Activated CD4-positive, alpha-beta T cell treated with anti-CD3 and anti-CD28 coated beads for 4 hours (primary cell): ENCODE data around the gene SHF.

Experiments
- DNase-seq, 2 donors: peaks; one replicate each; pipeline ENCODE4 v3.0.0-alpha.2; 2020

SHF gene

GRCh38 chr15:45198337-45199135 is 10.8 kb upstream of the SHF start:
- DNase-seq = peak; percentile 90 to 92

DNA sequence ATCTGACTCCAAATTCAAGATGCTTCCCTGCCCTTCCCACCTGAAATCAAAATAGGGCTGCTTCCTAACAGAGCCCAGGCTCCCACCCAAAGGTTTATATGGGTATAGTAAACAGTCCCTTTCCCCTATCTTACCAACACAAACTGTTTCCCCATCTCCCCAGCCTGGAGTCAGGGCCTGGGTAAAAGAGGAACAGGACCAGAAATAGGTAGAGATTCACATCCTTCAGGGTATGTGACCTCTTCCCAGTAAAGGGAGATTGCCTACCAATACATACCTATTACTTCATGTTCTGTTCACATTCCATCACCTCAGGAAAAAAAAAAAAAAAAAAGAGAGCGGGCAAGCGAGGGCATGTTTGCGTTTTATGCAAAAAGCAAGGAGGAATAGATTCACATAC is 9.7 kb upstream of the SHF start:
- DNase-seq = no peak

DNA sequence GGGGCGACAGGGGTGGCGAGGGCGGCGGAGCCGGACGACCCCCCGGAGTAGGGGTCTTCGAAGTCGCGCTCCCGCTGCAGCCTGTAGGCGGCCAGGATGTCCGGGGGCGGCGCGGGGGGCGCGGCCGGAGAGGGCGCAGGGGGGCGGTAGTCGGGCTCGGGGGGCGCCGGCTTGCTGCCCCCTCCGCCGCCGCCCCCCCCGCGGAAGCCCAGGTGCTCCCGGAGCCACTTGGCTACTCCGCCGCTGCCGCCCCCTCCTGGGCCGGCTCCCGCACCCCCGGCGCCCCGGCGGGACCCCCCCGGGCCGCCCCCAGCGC is 230 bp downstream of the SHF start:
- DNase-seq = no peak

GRCh38 chr15:45186771-45187577 is 792 bp downstream of the SHF start:
- DNase-seq = peak in 1 of 2 donors; percentile 19

DNA sequence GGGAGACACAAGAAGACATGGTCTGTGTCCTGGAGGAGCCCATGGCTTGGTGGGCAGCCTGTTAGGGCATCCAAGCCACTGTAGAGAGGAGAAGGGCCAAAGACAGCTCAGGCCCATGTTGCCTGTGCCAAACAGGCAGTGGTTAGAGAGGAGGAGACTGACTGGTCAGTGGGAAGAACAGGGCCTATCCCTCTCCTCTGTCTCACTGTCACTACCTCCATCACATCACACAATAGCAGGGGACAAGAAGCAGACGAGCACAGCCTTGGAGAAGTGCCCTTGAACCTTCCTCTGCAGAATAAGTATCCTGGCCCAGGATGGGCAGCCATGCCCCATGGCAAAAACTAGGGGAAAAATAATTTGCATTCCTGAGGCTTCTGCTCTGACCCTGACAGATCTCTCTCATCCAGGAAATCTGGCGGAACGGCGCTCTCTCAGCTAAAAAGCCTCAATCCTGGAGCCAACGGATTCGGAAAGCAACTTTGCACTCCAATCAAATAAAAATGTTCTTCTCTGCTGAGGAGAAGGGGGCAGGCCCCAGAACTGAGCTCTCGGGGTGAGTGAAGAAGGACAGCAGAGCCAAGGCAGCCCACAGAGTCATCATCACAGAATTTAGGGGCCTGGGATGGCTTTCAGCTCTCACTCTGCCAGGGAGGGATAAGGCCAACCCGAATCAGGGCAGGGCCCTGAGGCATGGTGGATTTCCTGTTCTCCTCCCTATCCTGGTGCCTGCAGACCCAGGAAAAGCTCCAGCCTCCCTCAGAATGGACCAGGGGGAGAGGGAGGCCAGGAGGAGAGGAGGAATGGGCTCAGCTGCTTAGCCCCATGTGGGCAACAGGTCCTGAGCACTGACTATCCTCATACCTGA is 1.6 kb downstream of the SHF start:
- no peak for DNase-seq

GRCh38 chr15:45185069-45185779 is 2.5 kb downstream of the SHF start:
- DNase-seq = no peak

DNA sequence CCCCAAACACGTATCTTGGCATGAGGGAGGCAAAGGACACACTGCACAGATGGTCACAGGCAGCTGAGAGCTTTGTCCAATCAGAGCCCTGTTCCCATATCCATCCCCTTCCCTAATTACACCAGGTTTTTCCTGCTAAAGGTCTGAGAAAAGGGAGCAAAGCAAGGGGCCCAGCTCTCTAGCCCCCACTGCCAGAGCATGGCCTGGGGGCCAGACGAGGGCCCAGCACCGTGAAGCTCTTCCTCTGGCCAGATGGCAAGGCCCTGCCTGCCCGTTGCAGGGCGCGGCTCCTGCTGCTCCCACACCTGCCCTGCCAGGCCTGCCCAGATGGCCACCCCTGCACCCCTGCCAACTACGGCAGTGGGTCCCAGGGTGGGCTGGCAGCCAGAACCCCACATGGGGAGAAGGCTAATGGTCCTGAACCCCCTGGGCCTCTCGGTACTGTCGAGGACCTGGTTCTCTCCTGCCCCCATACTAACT is 3.2 kb downstream of the SHF start:
- no peak for DNase-seq

- no peak for DNase-seq
These were observed 4.3 kb downstream of the SHF start for GRCh38 chr15:45183511-45183910.

DNA sequence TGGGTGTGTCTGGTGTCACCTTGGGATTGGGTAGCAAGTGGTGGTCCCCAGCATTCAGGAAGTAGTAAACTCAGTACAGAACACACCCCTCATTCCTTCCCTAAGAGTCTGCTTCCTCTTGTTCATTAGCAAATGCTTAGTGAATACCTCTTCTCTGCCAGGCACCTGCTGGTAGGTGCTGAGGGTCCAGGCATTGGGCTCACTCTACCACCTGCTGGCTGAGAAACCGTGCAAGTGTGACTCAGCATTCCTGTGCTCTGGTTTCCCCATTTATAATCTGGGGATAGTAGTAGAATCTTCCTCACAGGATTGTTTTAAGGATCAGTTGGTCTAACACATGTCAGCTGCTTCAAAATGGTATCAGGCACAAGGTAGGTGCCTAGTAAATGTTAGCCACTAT is 4.8 kb downstream of the SHF start:
- no peak for DNase-seq

- DNase-seq = no peak
These were observed 6.1 kb downstream of the SHF start for GRCh38 chr15:45181491-45182285.

DNA sequence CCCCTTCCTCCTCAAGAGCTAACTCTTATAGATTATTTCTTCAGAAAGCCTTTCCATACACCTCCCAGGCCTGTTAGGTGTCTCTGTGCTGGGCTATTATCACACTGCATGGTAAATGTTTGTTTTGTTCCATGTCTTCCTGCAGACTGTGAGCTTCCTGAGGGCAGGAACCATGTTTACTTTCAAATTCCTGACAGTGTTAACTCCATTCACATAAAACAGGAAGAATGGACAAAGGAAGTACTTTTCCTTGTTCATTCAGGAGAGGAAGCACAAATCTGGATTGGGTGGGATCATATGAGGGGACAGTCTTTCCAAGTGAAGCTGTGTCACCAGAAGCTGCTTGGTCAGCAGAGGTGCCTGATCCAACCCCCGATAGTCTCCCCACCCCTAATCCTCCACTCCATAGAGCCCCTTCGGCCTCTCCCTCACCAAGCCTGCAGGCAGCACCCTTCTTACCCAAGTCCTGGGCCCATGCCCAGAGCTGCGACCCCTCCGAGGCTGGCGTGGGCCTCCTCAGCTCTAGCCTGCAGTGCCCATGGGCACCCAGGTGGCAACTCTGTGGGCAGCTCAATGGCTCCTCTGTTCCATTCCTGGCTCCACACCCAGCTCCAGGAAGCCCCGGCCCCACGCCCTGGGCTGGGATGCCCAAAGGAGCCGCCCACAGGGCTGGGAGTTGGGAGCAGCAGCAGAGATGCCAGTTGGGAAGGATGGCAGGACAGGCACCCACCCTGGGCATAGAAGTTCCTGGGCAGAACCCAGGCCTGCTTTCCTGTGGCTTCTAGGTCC is 6.9 kb downstream of the SHF start:
- no peak for DNase-seq

GRCh38 chr15:45180201-45180600 is 7.6 kb downstream of the SHF start:
- DNase-seq = no peak

DNA sequence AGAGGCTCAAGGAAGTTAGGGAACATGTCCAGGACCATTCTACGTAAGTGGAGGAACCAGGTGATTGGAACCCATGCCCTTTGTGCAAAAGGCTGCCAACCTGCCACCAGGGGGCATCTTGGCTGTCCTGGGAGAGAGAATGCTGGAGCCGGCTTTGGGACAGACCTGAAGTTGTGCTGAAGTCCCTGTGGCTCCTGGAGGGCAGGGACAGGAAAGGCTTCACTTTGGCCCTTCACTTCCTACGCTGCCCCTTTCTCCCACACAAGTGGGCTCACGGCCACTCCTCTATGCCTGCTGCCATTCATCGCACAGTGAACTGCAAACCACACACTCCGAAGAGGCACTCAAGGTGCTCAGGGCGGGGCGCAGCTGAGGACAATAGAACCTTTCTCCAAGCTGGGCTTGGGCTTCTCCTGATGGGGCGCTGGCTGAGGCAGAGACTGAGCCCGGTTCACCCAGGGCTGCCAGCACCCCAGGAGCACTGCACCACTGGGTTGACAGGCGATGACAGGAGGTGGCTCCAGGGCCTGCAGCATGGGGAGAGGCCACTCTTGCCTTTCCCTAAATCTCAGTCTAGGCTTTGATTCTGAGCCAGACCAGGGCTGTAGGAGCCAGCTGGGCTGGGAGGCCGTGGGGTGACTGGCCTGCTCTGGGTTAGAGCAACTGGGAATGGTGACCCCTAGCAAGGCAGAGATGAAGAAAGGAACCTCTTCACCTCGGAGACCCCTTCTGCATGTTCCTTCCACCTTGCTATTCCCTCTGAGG is 8.4 kb downstream of the SHF start:
- peak; percentile 57 to 62 for DNase-seq

DNA sequence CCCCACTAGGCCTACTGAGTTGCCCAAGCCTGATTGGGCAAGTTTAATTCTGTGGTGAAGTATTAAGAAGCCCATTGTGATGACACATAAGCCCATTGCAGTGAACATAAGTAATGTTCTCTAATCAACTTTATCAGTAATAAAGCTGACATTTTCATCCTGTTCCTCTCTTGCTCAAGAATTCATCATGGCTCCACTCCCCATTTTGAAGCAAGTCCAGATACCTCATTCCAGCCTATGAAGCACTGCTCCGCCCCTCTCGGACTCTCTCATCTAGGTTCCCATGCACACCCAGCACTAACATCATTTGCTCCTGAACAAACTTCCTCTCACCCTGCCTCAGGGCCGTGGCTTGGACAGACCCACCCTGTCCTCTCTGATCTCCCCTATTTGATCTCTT is 10.5 kb downstream of the SHF start:
- DNase-seq = no peak

DNA sequence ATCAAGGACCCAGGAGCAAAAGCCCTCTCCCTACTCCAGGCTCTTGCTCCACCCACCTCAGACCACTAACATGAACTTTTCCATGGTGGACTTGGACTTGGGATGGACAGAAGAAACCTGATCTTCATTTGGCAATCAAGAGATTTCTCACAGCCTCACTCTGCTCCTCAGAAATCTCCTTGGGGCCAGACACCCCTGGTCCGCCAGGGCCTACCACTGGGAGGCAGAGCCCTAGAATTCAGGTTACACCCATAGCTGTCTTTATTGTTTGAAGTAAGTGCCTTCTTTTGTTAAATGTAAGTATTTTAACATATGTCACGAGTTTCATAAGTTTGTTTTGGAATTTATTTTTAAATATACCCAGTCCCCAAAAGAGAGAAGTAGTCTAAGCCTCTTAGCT is 13.2 kb downstream of the SHF start:
- no peak for DNase-seq

DNA sequence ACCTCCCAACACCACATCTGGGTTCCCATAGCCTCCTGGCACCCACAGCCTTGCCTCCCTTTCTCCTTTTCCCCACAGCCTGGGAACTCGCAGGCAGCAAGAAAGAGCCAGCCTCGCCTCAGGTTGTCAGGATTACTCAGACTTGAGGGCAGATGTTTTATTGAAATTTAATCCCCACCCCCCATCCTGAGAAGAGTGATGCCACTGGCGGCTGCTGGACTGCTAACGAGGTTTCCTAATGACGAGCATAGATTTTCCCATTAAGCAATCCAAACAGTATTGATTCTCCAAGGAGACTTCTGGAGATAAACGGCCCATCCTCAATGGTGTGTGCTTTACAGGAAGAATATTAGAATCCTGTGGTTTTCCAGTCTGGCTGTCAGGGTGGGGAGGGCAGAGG is 13.7 kb downstream of the SHF start:
- DNase-seq = no peak

DNA sequence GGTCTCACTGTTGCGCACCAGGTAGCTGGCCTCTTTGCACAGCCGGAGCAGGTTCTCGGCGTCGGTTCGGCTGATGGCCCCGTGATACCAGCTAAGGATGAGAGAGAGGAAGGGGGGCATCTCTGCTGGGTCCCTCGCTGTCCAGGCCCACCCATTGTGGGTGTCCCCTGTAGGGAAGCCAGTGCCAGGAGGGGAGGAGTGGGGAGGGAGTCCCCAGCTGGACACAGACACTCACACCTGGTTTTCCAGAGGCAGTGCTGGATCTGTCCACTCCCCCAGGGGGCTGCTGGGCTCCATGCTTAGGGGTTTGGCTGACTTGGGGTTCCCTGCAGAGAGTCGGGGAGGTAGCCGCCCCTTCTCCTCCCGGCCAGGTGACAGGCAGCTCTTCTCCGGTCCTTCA is 15.9 kb downstream of the SHF start:
- DNase-seq = no peak

DNA sequence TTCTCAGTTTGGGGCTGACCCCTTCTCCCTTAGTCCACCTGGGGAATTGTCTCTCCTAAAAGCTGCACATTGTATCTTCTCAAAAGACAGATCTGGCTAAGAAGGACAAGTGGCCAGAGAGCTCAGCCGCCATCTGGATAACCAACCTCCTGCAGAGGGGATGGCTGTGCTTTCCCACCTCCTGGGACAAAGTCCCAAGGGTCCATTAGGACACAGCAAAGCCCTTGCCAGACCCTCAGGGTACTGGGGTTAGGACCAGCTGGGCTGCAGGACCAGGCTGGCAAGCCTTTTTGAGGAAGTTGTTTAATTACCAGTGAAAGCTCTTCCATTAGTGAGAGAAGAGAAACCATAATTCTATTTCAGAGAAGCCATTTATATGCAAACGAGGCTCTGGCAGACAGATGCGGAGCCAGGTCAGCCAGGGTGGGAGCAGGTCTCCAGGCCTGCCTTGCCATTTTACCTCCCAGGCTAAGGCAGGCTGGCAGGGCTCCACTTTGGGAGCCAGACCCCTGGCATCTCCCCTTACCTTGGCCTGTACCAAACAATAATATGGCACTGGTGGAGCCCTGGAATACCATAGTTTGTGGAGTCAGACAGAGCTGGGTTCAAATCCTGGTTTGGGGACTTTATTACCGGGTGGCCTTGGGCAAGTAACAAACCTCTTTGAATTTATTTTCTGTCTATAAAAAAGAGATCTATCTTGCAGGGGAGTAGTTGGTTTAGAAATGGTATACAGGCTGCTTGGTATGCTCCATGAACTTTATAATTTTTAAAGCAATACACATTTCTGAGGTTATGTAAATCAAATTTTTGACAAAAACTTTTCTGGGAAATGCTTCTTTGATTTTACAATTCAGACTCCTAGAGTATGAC is 17.9 kb downstream of the SHF start:
- DNase-seq = no peak
